ENCODE data around the gene HOXA3. TPM values are rescaled to one million over a fixed set of nuclear protein-coding genes. Genes with fewer than 3 reads are reported as not detected.

The HOXA3 gene
- 10 to 100 TPM; 36.3 to 53.5 (median 51.6) TPM for polyA plus RNA-seq (ENCODE audit: insufficient read length in 4 of 4)

DNA sequence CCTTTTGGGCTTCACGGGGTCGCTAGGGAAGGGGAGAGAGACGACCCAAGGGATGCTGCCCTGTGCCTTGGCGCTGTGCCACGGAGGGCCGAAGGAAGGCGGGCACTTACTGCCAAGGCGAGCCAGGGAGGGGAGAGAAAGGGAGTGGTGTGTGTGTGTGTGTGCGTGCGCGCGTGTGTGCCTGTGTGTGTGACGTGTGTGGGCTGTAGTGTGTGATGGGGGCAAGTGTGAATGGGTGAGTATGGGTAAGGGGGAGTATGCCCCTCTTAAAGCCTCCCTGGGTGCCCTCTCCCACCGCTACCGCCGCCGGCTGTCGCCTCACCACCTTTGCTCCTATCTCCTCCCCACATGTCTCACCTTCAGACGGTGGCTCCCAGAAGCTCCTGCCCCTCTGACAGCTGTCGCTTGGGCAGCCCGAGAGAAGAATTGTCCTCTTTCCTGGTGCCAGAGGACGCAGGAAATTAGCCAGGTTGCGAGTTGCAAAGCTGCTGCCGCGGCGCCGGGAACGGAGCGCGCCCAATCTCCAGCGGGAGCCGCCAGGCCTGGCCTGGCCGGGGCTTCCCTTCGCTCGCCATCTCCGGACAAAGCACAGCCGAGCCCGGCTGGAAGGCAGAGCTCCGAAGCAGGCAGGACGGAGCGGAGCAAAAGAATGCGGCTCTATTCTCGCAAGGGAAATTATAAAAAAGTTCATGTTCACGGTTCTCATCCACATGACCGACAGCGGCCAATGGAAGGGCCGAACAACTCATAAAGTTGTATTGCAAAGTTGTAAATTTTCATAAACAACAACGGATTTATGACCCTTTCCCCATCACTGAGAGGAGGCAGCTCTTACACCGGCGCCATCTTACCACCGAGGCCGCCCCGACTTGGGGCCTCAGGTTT is at the start of gene HOXA3:
Gene HOXA3, minus strand, starts transcription at position 653 of the 885 bp plus-strand sequence. CDS start 41,943 bp downstream, outside the sequence.
- DNase-seq (ENCODE audit: low read depth in 4 of 4, low spot score in 2 of 4) = peak in 2 of 4 donors; percentile 88 to 91

DNA sequence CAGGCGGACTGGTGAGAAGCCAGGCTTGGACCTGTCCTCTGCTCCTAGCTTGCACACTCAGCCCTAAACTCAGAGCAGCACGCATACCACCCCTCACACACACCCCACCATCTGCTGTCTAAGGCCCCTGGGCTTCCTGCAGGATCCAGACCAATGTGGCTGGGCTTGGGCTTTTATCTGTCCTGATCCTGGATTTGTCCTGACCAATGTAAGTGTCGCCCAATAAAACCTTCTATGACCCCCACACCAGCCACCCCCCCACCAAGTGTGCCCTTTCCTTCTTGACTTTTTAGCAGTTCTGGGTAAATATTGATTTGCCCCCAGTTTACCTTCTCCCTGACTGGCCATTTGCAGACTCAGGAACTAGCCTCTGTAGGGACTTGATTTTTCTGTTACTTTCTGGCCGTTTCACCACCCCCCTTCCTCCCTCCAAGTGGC is 49.2 kb upstream of the HOXA3 start:
- DNase-seq (ENCODE audit: low read depth in 4 of 4, low spot score in 2 of 4) = no peak

DNA sequence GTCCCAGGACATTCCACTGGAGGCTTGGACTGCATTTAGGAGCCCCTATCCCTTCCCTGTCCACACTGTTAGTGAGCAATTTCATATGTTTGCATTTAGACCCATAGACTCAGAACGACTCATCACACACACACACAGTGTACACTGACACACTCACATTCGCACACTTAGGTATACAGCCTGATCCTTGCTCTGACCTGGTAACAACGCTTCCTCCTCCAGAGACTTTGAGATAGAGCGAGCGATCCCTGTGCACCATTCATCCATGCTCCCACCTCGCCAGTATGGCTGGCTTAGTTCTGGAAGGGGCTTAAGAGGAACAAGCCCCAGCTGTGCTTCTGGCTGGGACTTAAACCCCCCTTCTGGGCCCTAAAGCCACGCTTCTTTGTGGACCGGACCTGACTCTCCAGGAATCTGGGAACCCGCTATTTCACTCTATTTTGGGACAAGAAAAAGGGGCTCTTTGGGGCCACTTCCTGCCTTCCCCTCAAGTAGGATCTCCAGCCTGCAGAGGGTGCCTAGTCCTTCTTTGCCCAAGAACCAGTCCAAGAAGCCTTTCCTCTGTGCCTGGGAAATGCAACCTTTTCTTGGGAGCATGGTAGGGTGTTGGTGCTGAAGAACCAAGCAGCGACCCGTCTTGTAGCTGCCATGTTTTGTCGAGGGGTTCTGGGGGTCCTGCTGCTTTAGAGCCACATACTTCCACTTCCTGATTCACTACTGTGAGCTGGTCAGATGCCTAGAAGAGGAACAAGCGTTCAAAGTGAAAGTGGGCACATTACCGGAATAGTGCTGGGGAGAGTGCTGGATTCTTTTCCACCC is 48.6 kb upstream of the HOXA3 start:
- no peak for DNase-seq (ENCODE audit: low read depth in 4 of 4, low spot score in 2 of 4)

DNA sequence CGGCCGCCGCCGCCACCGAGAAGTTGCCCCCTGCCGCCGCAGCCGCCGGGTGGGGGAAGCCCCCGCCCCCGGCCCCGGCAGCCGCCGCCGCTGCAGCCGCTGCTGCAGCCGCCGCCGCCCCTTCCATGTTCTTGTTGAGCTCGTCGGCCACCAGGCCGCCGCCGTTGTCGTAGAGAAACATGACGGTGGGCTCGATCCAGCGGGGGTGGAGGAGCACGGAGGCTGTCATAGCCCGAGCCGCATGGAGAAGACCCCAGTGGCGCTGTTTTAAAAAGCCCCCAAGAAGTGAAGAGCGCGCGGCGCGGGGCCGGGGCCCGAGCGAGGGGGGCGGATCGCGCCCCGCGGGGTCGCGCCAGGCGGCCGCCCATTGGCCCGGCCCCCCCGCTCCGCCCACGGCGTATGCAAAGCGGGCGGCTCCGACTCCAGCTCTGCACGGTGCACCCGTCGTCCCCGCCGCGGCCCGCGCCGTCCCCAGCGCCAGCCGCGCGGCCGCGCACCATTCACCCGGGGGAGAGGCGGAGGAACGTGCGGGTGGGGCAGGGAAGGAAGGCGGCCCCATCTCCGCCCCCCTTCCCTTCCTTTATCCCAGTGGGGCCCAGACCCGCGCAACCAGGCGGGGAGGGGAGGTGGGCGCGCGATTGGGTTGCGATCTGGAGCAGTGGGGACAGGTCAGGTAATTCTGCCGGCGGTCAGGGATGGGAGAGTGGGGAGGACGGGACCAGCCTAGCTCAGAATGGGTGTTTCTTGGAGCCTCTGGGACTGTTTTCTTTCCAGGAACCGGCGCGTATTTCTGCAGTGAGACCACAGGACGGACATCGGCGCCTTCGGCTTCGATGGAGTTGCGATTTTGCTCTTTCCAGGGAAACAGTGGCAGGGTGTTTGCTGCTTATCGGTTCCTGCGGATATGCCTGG is 47.7 kb upstream of the HOXA3 start, which contains the start of gene HOXA13:
Gene HOXA13, minus strand, starts transcription at position 243 of the 912 bp plus-strand sequence. Its CDS starts 14 bp downstream, at position 229.
- DNase-seq (ENCODE audit: low read depth in 4 of 4, low spot score in 2 of 4) = peak in 1 of 4 donors; percentile 26

DNA sequence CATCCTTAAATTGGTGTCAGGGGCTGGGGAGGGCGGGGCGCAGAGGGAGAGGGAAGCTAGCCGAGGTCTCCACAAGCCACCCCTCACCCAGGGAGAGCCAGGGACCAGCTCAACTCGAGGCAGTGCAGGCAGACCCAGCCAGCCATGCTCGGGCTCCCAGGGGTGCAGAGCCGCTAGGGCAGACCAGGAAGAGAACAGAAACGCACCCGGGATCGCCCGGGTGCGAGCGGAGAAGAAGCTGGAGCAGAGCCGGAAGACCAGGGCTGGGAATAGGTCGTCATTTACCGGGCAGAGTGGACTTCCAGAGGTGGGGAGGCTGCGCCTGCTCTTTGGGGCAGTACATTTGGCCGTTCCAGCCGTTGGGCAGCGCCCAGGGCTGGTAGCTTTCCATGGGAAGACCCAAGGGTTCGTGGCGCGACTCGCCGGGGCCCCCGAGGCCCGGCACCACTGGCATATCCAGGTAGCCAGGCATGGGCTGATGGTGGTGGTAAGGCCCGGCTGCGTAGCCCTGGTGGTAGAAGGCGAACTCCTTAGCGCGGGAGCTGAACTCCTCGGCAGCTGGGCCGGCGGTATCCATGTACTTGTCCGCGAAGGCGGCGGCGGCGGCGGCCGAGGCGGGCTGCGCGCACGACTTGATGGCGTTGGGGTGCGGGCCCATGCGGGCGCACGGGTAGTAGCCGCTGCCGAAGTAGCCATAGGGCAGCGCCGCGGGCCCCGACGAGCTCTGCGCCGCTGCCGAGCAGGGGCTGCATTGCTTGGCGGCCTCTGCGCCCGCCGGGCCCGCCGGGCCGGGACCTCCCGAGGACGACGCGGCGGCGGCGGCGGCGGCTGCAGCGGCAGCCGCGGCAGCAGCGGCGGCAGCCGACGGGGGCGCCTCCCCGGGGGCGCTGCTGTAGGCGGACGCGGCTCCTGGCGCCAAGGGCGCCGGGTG is 46.8 kb upstream of the HOXA3 start:
- peak in 1 of 4 donors; percentile 21 for DNase-seq (ENCODE audit: low read depth in 4 of 4, low spot score in 2 of 4)

DNA sequence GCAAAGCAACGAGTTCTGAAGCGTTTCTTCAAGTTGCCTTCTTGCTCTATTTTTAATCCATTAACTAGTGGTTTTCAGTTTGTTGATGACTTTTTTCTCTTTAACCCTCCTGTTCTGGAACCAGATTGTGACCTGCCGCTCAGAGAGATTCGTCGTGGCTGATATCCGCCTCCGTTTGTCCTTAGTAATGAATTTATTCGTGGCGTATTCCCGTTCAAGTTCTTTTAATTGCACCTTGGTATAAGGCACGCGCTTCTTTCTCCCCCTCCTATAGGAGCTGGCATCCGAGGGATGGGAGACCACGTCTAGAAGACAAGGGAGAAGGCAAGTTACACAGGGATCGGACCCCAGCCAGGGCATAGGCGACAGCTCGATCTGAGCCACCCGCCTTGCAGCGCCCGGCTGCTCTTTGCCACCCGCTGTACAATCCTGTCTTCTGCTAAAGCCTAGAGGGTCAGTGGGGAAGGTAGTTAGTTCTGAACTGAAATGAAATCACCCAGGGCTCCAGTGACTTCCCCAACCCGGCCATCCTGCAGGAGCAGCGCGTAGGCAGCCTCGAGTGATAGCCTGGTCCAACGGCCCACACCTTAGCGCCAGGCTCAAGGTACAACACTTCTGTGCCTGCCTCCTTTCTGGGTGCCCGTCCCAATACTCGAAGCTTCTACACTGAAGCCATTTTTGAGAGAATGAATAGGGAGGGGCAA is 45.9 kb upstream of the HOXA3 start:
- DNase-seq (ENCODE audit: low read depth in 4 of 4, low spot score in 2 of 4) = peak in 1 of 4 donors; percentile 28

DNA sequence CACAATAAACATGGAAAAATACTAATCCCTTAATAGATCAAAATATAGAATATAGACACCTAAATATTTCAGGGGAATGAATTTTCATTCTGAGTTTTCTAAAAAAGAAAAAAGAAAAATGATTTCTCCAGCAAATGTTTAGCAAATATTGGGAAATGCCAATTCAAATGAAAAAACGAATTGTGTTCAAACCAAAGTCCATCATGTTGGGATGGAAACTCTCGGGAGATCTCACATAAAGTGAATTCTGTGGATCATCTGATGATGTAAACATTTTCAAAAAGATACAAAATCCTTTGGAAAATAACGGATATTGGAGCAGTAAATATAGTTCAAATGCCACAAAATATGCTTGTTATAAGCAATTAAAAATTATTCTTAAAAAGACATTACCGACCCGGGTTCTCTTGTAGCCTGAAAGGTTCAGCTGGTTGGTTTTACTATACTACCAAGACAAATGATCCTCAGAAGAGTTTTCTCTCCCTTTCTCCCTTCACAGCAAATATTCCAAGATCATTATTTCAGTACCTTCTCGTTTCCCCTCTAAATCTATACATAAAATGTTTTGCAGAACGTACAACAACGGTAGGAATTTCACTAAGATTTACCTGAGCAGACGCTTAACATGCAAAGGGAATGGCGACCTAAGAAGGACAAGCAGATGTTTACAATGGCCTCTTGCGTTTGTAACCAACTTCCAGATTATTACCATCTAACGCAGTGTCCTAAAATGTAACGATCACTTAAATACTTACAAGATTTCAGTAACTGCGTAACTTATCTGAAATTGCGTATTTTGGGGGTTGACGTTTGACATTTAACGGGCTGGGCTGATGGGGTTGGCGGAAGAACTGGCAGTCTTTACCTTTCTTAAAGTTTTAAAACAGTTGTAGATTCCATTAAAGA is 45.0 kb upstream of the HOXA3 start:
- peak in 1 of 4 donors; percentile 38 for DNase-seq (ENCODE audit: low read depth in 4 of 4, low spot score in 2 of 4)

DNA sequence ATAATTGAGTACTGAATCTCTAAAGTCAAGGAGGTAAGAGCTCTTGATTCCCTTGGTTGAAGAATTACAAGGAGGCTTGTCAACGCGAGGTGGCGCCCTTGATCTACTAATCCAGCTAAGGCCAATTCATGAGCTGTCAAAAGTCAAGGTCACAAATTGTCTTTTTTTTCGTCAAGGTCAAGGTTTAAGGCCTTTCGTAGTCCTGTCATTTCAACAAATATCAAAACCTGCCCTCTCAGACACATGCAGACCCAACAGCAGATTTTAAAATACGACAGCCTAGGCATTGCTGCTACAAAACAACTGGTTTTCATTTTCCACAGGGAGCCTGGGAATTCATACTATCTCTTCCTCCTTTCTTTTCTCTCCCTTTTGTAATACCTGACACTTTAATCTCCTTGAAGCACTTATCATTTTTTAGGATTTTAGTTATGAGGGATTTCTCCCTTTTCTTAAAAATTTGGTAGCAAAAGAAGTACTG is 43.9 kb upstream of the HOXA3 start:
- DNase-seq (ENCODE audit: low read depth in 4 of 4, low spot score in 2 of 4) = peak in 1 of 4 donors; percentile 82

DNA sequence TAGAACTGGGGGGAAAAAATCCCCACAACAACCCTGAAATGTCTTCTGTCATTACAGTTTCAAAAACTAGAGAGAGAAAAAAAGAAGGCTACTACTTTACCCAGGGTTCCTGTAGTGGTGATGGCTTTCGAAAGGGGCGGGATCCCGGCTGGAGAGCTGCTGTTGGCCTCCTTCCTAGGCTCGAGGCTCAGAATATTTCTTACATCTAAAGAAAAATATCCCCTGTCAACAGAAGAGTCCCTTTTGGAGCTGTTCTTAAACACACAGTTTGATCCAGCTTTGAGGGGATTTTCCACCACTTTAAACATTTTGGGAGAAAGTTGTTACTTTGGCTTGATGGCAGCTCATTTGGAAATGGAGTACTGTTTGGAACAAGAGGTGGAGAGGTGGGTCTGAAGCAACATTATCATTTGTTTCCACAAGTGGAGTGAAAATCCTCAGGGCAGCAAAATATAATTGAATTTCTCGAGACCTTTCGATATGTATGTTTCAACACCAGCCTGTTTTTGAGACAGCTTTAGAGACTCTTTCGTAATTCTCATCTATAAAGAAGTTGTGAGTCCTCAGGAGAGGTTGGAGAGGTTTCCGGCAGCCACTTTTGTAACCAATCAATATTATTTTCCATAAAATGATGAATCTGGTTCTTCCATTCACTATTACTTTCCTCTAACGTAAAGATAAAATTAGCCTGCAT is 42.5 kb upstream of the HOXA3 start:
- peak in 1 of 4 donors; percentile 27 for DNase-seq (ENCODE audit: low read depth in 4 of 4, low spot score in 2 of 4)

DNA sequence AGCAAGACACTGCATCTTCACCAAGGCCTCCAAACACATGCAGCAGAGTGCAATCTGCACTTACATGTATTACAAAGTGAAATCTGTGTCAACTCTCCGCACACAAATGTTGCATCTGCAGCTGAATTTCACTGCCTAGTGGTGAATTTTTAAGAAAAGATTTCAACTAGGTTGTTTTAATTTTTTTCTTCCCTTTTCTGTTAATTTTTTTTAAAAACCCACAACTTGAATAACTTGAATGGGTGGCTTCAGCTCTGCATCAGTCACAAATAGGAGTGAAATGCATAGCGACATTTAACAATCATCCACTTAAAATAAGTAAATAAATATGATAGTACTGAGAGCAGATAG is 41.6 kb upstream of the HOXA3 start:
- DNase-seq (ENCODE audit: low read depth in 4 of 4, low spot score in 2 of 4) = peak in 1 of 4 donors; percentile 19

DNA sequence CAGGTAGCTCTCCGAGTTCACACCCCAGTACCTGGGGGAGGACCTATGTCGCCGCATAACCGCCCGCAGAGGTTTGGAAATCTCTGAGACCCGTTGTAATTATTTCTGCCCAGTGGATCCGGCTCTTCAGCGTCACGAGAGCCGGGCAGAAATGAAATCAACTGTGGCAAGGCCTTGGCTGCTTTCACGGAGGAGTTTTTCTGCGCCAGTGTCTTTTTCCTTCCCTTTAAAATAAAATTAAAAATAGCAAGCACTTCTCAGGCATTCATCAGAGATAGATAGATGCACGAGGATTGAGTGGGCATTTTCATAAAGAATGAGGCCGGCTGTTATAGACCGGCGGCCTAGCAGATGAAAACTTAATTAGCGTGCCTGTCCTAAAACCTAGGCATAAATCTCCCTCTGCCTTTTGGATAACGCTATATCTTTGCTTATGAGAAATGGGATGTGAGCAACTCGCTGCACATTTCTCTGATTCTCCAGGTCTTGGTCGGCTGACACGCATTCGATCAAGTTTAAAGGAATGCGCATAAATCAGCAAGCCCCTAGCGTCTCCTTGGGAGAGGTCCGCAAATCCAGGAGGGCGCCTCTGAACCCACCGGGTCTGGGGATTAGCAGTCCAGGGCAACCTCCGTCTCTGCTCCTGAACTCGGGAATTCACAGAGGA is 41.1 kb upstream of the HOXA3 start:
- peak in 1 of 4 donors; percentile 48 for DNase-seq (ENCODE audit: low read depth in 4 of 4, low spot score in 2 of 4)

DNA sequence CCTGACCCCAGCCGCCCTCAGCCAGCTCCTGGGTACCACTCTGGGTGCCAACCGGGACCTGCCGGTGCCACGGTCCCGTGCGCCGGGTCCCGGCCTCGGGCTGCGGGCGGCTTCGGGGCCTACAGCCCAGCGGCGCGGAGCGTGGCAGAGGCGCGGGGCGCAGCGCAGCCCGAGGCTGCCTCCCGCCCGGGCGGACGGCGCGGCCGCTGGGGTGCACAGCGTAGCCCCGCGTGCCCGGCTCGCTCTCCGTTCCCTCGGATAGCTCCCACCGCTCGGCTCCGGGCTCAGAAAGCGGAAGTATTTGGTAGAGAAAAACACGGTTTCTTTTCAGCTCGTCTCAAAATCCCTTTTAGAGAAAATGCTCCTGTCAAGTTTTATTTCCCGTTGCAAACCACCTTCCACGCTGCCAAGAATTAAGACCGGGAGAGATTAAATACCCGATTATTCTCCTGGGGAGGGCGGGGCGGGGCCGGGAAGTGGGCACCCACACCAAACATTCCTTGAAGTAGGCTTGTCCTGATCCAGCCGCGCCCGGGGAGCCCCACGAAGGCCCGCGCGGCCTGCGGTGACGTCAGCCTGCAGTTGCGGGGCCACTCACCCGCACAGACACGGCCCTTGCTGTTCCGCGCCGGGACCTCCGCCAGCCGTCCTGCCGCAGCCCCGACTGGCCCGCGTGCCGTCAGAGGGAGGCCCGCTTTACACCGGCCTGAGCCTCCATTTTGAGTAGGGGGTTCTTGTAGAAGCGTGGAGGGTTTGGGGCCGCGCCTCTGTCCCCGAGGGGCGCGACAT is 40.4 kb upstream of the HOXA3 start:
- peak in 1 of 4 donors; percentile 23 for DNase-seq (ENCODE audit: low read depth in 4 of 4, low spot score in 2 of 4)

DNA sequence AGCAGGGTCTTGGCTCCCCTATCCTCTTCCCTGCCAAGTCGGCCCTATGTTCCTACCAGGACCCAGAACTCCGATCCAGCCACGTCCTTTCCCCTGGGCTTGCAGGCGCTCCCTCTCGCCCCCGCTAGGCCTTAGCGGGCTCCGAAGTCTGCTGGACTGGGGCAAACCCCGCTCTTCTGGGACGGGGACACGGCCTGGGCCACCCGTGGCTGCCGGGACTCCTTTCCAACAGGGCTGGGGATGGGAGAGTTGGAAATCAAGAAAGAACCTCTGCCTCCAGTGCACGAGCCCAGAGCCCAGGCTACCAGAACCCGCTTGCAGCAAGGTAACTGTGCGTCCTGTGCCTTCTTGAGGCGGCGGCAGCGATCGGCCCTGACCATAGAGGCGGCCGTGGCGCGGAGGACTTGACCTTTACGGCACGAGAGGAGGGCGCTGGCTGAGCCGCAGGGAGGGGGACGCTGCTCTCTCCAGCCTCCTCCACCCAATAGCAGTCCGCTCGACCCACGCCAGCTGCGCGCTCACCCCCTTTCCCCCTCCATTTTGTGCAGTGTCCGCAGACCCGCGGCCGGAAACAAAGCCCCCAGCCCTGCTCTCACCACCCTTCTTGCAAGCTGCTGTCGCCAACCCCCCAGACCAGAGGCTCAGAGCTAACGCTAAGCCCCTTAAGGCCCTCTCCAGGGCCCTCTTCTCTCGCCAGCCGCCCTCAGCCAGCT is 39.6 kb upstream of the HOXA3 start:
- no peak for DNase-seq (ENCODE audit: low read depth in 4 of 4, low spot score in 2 of 4)

DNA sequence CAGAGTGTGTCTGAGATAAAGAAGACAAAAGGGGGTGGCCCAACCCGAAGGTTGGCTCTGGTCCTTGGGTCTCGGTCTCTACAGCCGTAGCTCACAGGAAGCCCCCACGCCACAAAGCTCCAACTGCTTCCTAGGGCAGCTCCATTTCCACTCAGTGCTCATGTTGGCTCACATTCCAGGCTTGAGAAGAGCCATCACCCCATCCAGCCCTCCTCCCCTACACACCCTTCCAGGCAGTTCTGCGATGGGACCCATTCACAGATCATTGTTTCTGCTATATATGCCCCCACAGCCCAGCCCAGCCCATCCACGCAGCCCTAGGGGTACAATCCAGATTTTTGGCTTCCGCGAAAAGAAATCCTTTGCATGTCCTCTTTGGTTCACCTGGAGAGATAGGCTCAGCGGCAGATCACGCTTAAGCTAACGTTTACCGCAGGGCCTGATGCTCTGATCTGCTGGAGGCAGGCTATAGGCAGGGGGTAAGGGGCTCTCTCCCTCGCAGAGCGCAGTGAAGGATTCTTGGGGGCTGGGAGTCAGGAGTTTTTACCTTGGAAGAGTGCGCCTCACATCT is 38.9 kb upstream of the HOXA3 start:
- no peak for DNase-seq (ENCODE audit: low read depth in 4 of 4, low spot score in 2 of 4)
